B cell (primary cell): ENCODE measurements around the gene AGBL4.

Source experiments
- CTCF ChIP-seq: fragments of 200-600 bp; IDR thresholded peaks from one replicate; pipeline ENCODE4 v1.8.0; 2022; ENCODE audit warnings: antibody characterized with exemption, mild to moderate bottlenecking
- EZH2 ChIP-seq: IDR thresholded peaks from 2 replicates; pipeline ENCODE4 v1.6.1; 2012; ENCODE audit warnings: borderline replicate concordance, low read depth, mild to moderate bottlenecking, moderate library complexity, low read length; ENCODE audit not compliant: insufficient read depth, poor library complexity, severe bottlenecking

DNA sequence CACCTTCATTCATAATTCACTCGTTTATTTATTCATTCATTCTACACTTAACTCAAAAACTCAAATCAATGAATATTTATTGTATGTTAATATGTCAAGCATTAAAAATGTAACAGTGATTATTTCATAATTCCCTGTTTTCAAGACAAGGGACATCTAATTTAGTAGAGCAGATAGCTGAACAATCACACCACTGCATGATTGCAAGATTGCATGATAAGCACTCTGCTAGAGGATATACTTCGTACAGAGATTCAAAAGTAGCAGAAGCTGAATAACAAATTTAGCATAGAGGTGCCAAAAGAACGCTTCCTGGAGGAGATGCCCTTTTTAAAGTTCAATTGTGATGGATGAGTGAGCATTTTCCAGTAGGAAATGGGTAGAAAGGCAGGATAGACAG lies 1056.4 kb downstream of the AGBL4 start:
- TF ChIP-seq CTCF (no peak), EZH2 (no peak)
